Hepatocyte (in vitro differentiated cells): ENCODE data around the gene OGFR. TPM values are rescaled to one million over a fixed set of nuclear protein-coding genes. Genes with fewer than 3 reads are reported as not detected.

Experiments
- DNase-seq: peaks from one replicate; pipeline ENCODE4 v3.0.0-alpha.2; 2016; ENCODE audit warnings: low spot score
- H2AFZ ChIP-seq: fragments of 200-600 bp; sonication (generic); 2 replicates; pipeline ENCODE4 v1.6.0; 2016; ENCODE audit warnings: antibody characterized with exemption, mild to moderate bottlenecking
- H3K27ac ChIP-seq: fragments of 200-600 bp; sonication (generic); 2 replicates; pipeline ENCODE4 v1.5.1; 2016; ENCODE audit warnings: mild to moderate bottlenecking
- H3K27me3 ChIP-seq: fragments of 200-600 bp; sonication (generic); 2 replicates; pipeline ENCODE4 v1.6.1; 2016
- H3K36me3 ChIP-seq: fragments of 200-600 bp; sonication (generic); replicated peaks from 2 replicates; pipeline ENCODE4 v1.5.1; 2016; ENCODE audit warnings: low read depth; ENCODE audit not compliant: insufficient read depth
- H3K4me1 ChIP-seq: fragments of 200-600 bp; sonication (generic); 2 replicates; pipeline ENCODE4 v1.5.1; 2016; ENCODE audit warnings: mild to moderate bottlenecking, moderate library complexity; ENCODE audit not compliant: insufficient read depth
- H3K4me2 ChIP-seq: fragments of 200-600 bp; sonication (generic); 2 replicates; pipeline ENCODE4 v1.6.0; 2016
- H3K4me3 ChIP-seq: fragments of 200-600 bp; sonication (generic); 2 replicates; pipeline ENCODE4 v1.5.1; 2016; ENCODE audit warnings: mild to moderate bottlenecking
- H3K79me2 ChIP-seq: fragments of 200-600 bp; sonication (generic); 2 replicates; pipeline ENCODE4 v1.6.0; 2017; ENCODE audit warnings: mild to moderate bottlenecking
- H3K9me2 ChIP-seq: fragments of 200-600 bp; sonication (generic); replicated peaks from 2 replicates; pipeline ENCODE4 v1.6.0; 2017; ENCODE audit warnings: mild to moderate bottlenecking; ENCODE audit not compliant: insufficient read depth
- H3K9me3 ChIP-seq: fragments of 200-600 bp; sonication (generic); 2 replicates; pipeline ENCODE4 v1.5.1; 2016; ENCODE audit warnings: low read depth, mild to moderate bottlenecking
- H4K20me1 ChIP-seq: fragments of 200-600 bp; sonication (generic); 2 replicates; pipeline ENCODE4 v1.6.0; 2016; ENCODE audit warnings: mild to moderate bottlenecking; ENCODE audit not compliant: insufficient read depth, poor library complexity, severe bottlenecking
- CTCF ChIP-seq: fragments of 200-600 bp; sonication (generic); IDR thresholded peaks from 2 replicates; pipeline ENCODE4 v1.5.1; 2016; ENCODE audit warnings: antibody characterized with exemption, mild to moderate bottlenecking; ENCODE audit not compliant: poor library complexity
- EZH2 ChIP-seq: fragments of 200-600 bp; sonication (generic); IDR thresholded peaks from 2 replicates; pipeline ENCODE4 v1.6.1; 2016; ENCODE audit warnings: antibody characterized with exemption, mild to moderate bottlenecking, borderline replicate concordance
- EZH2phosphoT487 ChIP-seq: fragments of 200-600 bp; sonication (generic); IDR thresholded peaks from one replicate; pipeline ENCODE4 v1.6.1; 2018; ENCODE audit warnings: antibody characterized with exemption, mild to moderate bottlenecking, low read depth, moderate library complexity; ENCODE audit not compliant: unreplicated experiment, severe bottlenecking
- WGBS: methylation state at CpG from one replicate; pipeline ENCODE4 v1.1.6; 2016; ENCODE audit warnings: low lambda C conversion rate; ENCODE audit errors: missing lambda C conversion rate; 5-methylcytosine and 5-hydroxymethylcytosine counted together
- polyA plus RNA-seq: library from polyadenylated mRNA; unstranded; fragments of >200 nt; fragmentation: Nextera tagmentation; extraction: Ambion mirVana; gene quantifications from 2 replicates; pipeline ENCODE4 v1.2.1, GENCODE V29; 2016
- total RNA-seq: library from RNA; depleted of rRNA; stranded (reverse); fragments of >200 nt; gene quantifications from 2 replicates; pipeline ENCODE4 v1.2.3, GENCODE V29; 2014

OGFR gene
- total and polyA plus RNA-seq, 2 experiments from 2014 or later: 47.6 to 80.8 TPM

GRCh38 chr20:62760856-62761758, 43.5 kb upstream of the OGFR start:
- Histone ChIP-seq H3K36me3 (no peaks in the 10 kb centered on the region), H3K4me2 (no peak overlapping the region), H3K4me3 (no peak overlapping the region), H4K20me1 (no peaks in the 10 kb centered on the region), H3K9me2 (no peaks in the 10 kb centered on the region), H2AFZ (no peak overlapping the region), H3K27ac (peak overlapping the region; percentile 38), H3K4me1 (peaks cover 18% of the 10 kb centered on the region), H3K27me3 (no peaks in the 10 kb centered on the region), H3K9me3 (no peaks in the 10 kb centered on the region), H3K79me2 (no peaks in the 10 kb centered on the region)
- TF ChIP-seq CTCF: no peak
- TF ChIP-seq EZH2phosphoT487: no peak
- no peak for TF ChIP-seq EZH2
- 74% methylated on average over 20 of the region's 26 CpGs for WGBS
- DNase-seq: no peak

GRCh38 chr20:62761759-62762131, 42.9 kb upstream of the OGFR start:
- no peak overlapping the region for H3K4me3 ChIP-seq
- H3K27ac ChIP-seq: no peak overlapping the region

DNA sequence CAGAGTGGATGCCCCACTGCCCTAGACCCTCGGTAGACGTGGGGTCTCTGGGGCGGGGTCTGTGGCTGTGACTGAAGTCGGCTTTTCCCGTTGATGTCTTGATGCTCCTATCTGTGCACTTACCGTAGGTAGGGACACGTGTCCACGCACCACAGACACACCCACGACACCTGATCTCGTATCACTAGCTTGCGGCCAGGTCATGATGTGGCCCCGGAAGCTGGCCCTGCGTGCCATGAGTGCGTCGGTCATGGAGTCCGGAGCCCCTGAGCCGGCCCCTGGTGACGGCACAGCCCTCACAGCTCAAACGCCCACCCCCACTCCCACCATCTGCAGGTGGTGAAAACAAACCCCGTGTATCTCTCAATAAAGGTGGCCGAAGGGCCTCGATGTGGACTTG, 42.3 kb upstream of the OGFR start:
- no peaks in the 10 kb centered on the region for H3K36me3 ChIP-seq

More at GRCh38 chr20:62761759-62762131, 42.9 kb upstream of the OGFR start:
- WGBS: 100% methylated on average over 6 of the region's 6 CpGs
- no peak for TF ChIP-seq EZH2phosphoT487
- TF ChIP-seq EZH2: no peak
- TF ChIP-seq CTCF: no peak
- DNase-seq: no peak
- Histone ChIP-seq H3K79me2 (no peaks in the 10 kb centered on the region), H3K36me3 (no peaks in the 10 kb centered on the region), H3K4me2 (no peak overlapping the region), H3K9me2 (no peaks in the 10 kb centered on the region), H3K4me1 (peaks cover 21% of the 10 kb centered on the region), H2AFZ (no peak overlapping the region), H3K9me3 (no peaks in the 10 kb centered on the region), H3K27me3 (no peaks in the 10 kb centered on the region), H4K20me1 (no peaks in the 10 kb centered on the region)

More for the DNA sequence above, 42.3 kb upstream of the OGFR start:
- Histone ChIP-seq H3K9me2 (no peaks in the 10 kb centered on the region), H3K4me3 (no peak overlapping the region), H2AFZ (no peak overlapping the region), H4K20me1 (no peaks in the 10 kb centered on the region), H3K79me2 (no peaks in the 10 kb centered on the region), H3K4me2 (no peak overlapping the region), H3K27me3 (no peaks in the 10 kb centered on the region), H3K4me1 (peaks cover 21% of the 10 kb centered on the region), H3K27ac (no peak overlapping the region), H3K9me3 (no peaks in the 10 kb centered on the region)
- DNase-seq: no peak
- 92% methylated on average over 22 of the region's 22 CpGs for WGBS
- TF ChIP-seq CTCF (no peak), EZH2 (no peak), EZH2phosphoT487 (no peak)
